GM18520 (cell line): ENCODE measurements around the gene CPEB1.
"Not testable (repeated sequence)": the region's sequence is repeated elsewhere in the genome, so short reads cannot be mapped to it uniquely, and the experiment has no call there.

ENCODE experiments used
- ATAC-seq: cut with Tn5 transposase; IDR thresholded peaks from one replicate; pipeline ENCODE4 v1.9.1; 2021; ENCODE audit not compliant: unreplicated experiment

The CPEB1 gene

GRCh38 chr15:82548700-82549099 lies 98.5 kb downstream of the CPEB1 start:
- ATAC-seq, result no peak

GRCh38 chr15:82545478-82545877 lies 101.7 kb downstream of the CPEB1 start:
- ATAC-seq, result no peak

DNA sequence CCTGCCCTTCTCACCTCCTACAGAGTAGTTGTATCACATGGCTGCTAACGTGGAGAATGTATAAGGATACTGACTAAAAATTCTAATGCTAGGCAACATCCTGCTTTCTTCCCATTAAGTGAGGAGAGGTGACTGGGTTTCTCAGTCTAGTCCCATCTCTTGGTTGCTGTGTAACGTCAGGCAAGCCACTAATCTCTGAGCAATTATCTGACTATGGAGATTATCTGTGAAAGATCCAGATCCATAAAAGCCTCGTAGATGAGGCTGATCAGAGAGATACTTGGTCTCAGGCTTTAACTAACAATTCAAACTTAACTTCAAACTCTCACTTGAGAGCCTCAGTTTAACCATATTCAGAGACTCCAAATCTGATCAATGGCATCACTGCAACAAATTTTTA lies 102.2 kb downstream of the CPEB1 start:
- no peak for ATAC-seq

- no peak for ATAC-seq
Measured at GRCh38 chr15:82544431-82544830, 102.7 kb downstream of the CPEB1 start.

- ATAC-seq, result no peak
Measured at GRCh38 chr15:82543160-82543559, 104.0 kb downstream of the CPEB1 start.

- no peak for ATAC-seq
Measured at GRCh38 chr15:82540984-82541431, 106.2 kb downstream of the CPEB1 start.

DNA sequence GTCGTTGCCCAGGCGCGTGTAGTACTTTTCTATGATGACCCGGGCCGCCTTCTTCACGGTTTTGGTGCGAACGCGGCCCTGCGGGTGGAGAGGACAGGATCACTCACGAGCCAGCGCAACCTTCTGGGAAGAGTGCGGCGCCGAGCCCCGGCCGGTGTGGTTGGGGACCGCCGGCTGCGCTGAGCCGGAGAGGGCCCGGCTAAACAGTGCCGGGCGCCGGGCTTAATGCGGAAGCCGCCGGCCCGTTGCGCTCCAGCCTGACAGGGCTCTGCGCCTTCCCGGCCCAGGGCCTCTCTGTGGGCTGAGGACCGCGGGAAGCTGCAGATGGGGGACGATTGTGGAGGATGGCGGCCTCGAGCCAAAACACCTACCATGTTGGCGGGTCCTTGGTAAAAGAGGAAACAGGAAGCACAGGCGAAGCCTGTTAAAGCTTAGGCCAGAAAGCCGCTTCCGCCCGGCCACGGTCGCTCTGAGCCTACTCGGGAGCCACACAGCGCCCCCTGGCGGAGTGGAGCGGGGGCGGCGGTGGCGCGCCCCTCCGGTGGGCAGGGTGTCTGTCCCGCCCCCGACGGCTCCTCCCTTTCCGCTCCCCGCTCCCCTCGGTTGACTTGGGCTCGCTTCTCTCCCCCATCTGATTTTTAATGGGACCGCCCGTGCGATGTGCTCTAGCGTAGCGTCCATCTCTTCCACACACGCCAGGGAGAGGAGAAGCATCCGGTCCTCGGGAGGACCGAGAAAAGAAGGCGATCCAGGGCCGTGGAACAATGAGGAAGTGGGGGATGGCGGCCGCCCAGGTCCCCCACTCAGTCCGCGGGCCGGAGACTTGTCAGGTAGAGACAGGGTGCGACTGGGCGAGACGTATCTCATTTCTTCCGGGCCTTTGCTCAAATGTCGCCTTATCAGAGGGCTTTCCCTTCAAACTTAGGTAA lies 106.8 kb downstream of the CPEB1 start, which contains the start of gene RPS17:
RPS17 (minus strand) TSS at position 403 of the 929 bp plus-strand sequence; CDS start at position 374, 29 bp downstream.
- ATAC-seq, result peak; percentile 89

DNA sequence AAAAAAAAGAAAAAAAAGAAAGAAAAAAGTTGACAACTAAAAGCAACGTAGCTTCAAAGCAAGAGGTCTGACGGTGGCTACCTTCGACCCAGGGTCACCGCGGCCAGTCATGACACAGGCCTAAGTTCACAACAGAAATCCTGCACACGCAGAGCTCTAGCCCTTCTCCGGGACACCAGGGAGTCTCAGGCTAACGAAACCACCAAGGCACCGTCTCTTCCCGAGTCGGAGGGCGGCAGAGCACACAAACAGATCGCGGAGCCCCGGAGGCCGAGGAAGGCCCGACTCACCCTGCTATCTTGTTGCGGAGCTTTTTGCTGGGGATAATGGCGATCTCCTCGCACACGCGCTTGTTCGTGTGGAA lies 107.5 kb downstream of the CPEB1 start:
- no peak for ATAC-seq

DNA sequence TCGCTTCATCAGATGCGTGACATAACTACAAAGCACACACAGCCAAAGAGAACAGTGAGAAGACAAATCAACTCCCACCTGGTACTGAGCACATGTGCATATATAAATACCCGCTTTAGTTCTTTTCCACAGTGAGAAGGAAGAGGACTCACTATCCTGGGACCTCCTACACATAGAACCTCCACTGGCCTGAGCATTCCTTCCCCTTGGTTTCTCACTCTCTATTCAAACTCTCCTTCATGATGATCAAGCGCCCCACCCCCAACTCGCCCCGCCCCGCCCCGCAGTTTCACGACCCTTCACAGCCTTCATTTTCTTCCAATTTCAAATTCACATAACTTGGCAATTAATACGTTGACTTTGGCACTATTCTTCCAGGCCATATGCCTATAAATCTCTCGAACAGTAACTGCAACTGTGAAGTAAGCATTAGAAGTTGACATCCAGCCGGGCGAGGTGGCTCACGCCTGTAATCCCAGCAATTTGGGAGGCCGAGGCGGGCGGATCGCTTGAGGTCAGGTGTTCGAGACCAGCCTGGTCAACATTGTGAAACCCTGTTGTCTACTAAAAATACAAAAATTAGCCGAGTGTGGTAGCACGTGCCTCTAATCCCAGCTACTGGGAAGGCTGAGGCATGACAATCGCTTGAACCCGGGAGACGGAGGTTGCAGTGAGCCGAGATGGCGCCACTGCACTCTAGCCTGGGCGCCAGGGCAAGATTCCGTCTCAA lies 108.0 kb downstream of the CPEB1 start:
- no peak for ATAC-seq

GRCh38 chr15:82537351-82537908 lies 109.7 kb downstream of the CPEB1 start:
- ATAC-seq, result no peak

- ATAC-seq, result no peak
Measured at GRCh38 chr15:82536409-82537350, 110.5 kb downstream of the CPEB1 start.

GRCh38 chr15:82535566-82536408 lies 111.4 kb downstream of the CPEB1 start:
- no peak for ATAC-seq

DNA sequence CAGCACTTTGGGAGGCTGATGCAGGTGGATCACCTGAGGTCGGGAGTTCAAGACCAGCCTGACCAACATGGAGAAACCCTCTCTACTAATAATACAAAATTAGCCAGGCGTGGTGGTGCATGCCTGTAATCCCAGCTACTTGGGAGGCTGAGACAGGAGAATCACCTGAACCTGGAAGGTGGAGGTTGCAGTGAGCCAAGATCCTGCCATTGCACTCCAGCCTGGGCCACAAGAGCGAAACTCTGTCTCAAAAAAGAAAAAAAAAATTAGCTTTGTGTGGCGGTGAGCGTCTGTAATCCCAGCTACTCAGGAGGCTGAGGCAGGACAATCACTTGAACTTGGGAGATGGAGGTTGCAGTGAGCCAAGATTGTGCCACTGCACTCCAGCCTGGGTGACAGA lies 112.0 kb downstream of the CPEB1 start:
- not testable (repeated sequence) for ATAC-seq

DNA sequence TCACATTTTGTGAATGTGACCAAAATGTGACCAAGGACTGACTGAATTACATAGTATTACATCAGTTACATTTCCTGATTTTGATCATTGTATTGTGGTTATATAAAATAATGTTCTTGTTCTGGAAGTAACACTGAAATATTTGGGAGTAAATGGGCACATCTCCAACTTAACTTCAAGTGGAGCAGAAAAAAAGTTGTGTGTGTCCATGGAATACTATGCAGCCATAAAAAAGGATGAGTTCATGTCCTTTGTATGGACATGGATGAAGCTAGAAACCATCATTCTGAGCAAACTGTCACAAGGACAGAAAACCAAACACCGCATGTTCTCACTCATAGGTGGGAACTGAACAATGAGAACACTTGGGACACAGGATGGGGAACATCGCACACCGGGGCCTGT lies 112.7 kb downstream of the CPEB1 start:
- not testable (repeated sequence) for ATAC-seq

DNA sequence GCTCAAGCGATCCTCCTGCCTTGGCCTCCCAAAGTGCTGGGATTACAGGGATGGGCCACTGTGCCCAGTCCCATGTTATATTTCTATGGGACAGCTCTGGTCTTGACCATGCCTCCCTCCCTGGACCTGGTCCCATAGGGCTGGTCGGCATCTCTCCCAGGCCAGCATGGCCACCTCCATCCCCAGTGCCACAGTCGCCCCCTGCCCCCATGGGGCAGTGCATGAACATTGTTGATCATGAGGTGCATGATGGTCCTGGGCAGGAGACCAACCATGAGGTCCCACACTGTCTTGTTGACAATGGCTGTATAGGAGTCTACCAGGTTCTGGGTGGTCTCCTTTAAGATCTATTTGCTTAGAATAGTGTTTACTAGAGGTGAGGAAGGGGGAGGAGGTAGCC lies 113.4 kb downstream of the CPEB1 start:
- ATAC-seq, result no peak

GRCh38 chr15:82532991-82533481 lies 114.1 kb downstream of the CPEB1 start:
- ATAC-seq, result no peak

GRCh38 chr15:82532383-82532990 lies 114.7 kb downstream of the CPEB1 start:
- no peak for ATAC-seq

DNA sequence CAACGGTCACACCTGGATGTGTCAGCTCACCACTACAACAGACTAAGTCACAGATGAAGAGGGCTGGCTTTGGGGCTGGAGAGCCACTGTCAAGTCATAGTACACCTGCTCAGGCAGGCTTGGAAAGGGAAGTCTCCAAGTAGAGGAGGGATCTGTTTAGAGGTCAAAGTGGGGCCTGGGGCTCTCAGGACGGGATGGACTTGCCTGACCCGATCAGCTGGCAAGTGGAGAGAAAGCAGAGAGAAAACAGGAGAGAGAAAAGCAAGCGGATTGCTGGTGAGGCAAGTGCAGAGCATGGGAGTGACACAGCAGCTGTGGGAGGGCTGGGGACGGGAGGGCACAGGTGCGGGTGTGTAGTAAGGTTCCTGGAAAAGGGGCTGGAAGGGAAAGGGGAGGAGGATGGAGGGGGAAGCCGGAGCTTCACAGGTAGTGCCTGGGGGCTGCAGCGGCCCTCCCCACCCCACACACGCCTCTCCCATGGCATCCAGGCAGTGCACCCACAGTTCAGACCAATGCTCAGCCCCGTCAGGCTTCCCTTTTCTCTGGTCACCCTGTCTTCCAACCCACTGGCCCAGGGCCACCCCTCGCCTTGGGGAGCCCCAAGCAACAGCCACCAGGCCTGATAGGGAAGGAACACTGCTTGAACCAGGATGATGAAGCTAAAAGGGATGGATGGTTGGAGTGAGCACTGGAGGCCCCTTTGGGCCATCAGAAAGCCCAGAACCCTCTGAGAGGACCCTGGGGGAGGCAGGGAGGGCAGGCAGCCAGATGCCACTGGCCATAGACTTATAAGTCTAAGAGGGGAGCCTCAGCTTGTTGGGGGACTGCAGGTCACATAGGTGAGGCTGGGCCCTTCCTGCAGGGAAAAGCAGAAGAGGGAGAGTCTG lies 115.4 kb downstream of the CPEB1 start:
- no peak for ATAC-seq
